ENCODE measurements around the gene CNIH3.

- no peak for TF ChIP-seq CTCF (IDR thresholded peaks at IDR 0.05)
- no peak for TF ChIP-seq EZH2 (IDR thresholded peaks at IDR 0.05)
Measured at GRCh38 chr1:224763126-224763775, 147.1 kb downstream of the CNIH3 start.
